ENCODE measurements around the gene TRIP13. TPM values are rescaled to one million over a fixed set of nuclear protein-coding genes. Genes with fewer than 3 reads are reported as not detected.

The TRIP13 gene
- total and polyA plus RNA-seq, 9 of the 15 experiments (the other 6 are each of a cell fraction or from before 2014, with no cell fraction given): 24.1 to 116 (median 53.2) TPM

GRCh38 chr5:953535-954449, 61.1 kb downstream of the TRIP13 start:
- in situ Hi-C loops (cut with MboI): no loop called here
- no peak for DNase-seq (ENCODE audit: extremely low read depth in 1 of 4, low spot score in 3 of 4)
- no TSS peak for BruUV-seq (replicated peaks)
- Histone ChIP-seq H2AFZ (ENCODE audit: low read depth, low read length) (no peak overlapping the region), H3K9me3 (replicated peaks; ENCODE audit: control insufficient read depth, insufficient read depth, low read depth, low read length) (no peaks in the 10 kb centered on the region), H3K79me2 (ENCODE audit: control insufficient read depth, insufficient read depth, low read length) (no peaks in the 10 kb centered on the region), H3K27me3 (ENCODE audit: control insufficient read depth in 2 of 2, insufficient read depth in 2 of 2, low read length in 2 of 2) (peaks cover 46 to 71% of the 10 kb centered on the region in 2 experiments; a peak in 4 of 5 replicates), H3K4me2 (ENCODE audit: insufficient read depth, low read length) (no peak overlapping the region), H3K9me1 (ENCODE audit: control insufficient read depth, insufficient read depth, low read length) (no peaks in the 10 kb centered on the region), H3K27ac (ENCODE audit: extremely low read depth, low read depth, low read length) (no peak overlapping the region), H4K20me1 (replicated peaks; ENCODE audit: control insufficient read depth, insufficient read depth, low read length) (peaks cover 26% of the 10 kb centered on the region), H3K4me1 (replicated peaks in 1 of 2; ENCODE audit: control insufficient read depth in 2 of 2, insufficient read depth in 2 of 2, low read length in 2 of 2) (peaks cover 0 to 21% of the 10 kb centered on the region in 2 experiments; a peak in 3 of 5 replicates), H3K9ac (ENCODE audit: insufficient read depth in 1 of 2, low read depth in 2 of 2, low read length in 2 of 2) (no peak overlapping the region), H3K36me3 (ENCODE audit: control insufficient read depth, insufficient read depth, low read length) (no peaks in the 10 kb centered on the region), H3K4me3 (no peak overlapping the region)
- ChIA-PET CTCF (ENCODE audit: low intra/inter-chr PET ratio) (no interaction called here), POLR2A (interaction anchor here (0.6 to 1.4 kb wide), 3 partner anchors 22 to 26 kb away, joined by 3 to 4 read pairs (median 3); no protein-coding TSS in a partner anchor)
- FAIRE-seq: no peak
- 5% methylated on average over 24 of the region's 24 CpGs for WGBS (ENCODE audit: insufficient coverage, low coverage, missing lambda C conversion rate)
- intact Hi-C loops (cut with micrococcal nuclease): no loop called here
- ATAC-seq: peak; percentile 15; the same call in 1 of the 3 replicates
- no peak for TF ChIP-seq SMARCE1 (IDR thresholded peaks at IDR 0.05)
- TF ChIP-seq E2F6 (IDR thresholded peaks at IDR 0.05; ENCODE audit: borderline replicate concordance in 1 of 2, extremely low read depth in 1 of 2, insufficient read depth in 1 of 2, insufficient read length in 1 of 2, low read depth in 1 of 2, low read length in 1 of 2, poor library complexity in 1 of 2, severe bottlenecking in 1 of 2): peak in 1 of 2 experiments; percentile 32
- TF ChIP-seq ZFP30 (CRISPR knock-in tag; IDR thresholded peaks at IDR 0.05; ENCODE audit: borderline replicate concordance): no peak
- no peak for TF ChIP-seq COPS2 (conservative IDR thresholded peaks at IDR 0.05)
- no peak for TF ChIP-seq FOXJ3 (CRISPR knock-in tag; IDR thresholded peaks at IDR 0.05)
- TF ChIP-seq ATF3 (IDR thresholded peaks at IDR 0.05): no peak
- TF ChIP-seq ATF3 (CRISPR knock-in tag; conservative IDR thresholded peaks at IDR 0.05): no peak
- TF ChIP-seq ZBTB49 (CRISPR knock-in tag; IDR thresholded peaks at IDR 0.05; ENCODE audit: borderline replicate concordance): no peak
- TF ChIP-seq ZNF316 (IDR thresholded peaks at IDR 0.05): peak; percentile 31; the same call in 1 of the 2 replicates
- TF ChIP-seq SNIP1 (IDR thresholded peaks at IDR 0.05; ENCODE audit: low read depth): no peak
- no peak for TF ChIP-seq SRF (CRISPR knock-in tag; IDR thresholded peaks at IDR 0.05)
- no peak for TF ChIP-seq SRSF1 (IDR thresholded peaks at IDR 0.05; ENCODE audit: low read depth, low read length)
- no peak for TF ChIP-seq SRSF9 (IDR thresholded peaks at IDR 0.05; ENCODE audit: borderline replicate concordance, low read depth, low read length)

All from K562 (cell line).